Activated CD4-positive, CD25-positive, alpha-beta regulatory T cell treated with anti-CD3 and anti-CD28 coated beads, Interleukin-2, amount 50 U/mL, for 24 hours (primary cell): ENCODE measurements around the gene PTGDS.

Experiments
- ATAC-seq, 2 donors: fragments of 150-1000 bp; cut with Tn5 transposase; one replicate each; pipeline ENCODE4 v1.10.0; 2021; ENCODE audit warnings: mild to moderate bottlenecking in 1 of 2, moderate library complexity in 1 of 2

PTGDS gene

DNA sequence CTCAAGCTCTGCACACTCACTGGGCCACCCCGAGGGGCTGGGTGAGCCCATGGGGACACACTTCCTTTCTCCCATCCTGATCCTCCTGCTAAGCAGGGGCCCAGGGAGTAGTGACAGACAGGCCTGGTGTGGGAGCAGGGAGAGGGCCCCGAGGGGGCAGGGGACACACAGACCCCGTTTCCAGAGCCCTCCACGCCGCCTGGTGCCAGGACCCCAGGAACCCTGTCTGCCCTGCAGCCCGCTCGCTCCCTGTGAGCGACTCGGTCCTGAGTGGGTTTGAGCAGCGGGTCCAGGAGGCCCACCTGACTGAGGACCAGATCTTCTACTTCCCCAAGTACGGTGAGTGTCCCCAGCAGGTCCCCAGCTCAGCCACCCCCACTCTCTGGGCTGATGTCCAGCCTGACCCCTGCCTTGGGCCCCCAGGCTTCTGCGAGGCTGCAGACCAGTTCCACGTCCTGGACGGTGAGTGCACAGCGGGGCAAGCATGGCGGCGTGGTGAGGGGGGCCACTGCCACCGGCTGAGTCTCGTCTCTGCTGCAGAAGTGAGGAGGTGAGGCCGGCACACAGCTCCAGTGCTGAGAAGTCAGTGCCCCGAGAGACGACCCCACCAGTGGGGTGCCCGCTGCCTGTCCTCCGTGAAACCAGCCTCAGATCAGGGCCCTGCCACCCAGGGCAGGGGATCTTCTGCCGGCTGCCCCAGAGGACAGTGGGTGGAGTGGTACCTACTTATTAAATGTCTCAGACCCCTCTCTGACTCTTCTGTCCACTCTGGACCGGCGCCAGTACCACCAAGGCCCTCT is 30.9 kb upstream of the PTGDS start:
- no peak for ATAC-seq

DNA sequence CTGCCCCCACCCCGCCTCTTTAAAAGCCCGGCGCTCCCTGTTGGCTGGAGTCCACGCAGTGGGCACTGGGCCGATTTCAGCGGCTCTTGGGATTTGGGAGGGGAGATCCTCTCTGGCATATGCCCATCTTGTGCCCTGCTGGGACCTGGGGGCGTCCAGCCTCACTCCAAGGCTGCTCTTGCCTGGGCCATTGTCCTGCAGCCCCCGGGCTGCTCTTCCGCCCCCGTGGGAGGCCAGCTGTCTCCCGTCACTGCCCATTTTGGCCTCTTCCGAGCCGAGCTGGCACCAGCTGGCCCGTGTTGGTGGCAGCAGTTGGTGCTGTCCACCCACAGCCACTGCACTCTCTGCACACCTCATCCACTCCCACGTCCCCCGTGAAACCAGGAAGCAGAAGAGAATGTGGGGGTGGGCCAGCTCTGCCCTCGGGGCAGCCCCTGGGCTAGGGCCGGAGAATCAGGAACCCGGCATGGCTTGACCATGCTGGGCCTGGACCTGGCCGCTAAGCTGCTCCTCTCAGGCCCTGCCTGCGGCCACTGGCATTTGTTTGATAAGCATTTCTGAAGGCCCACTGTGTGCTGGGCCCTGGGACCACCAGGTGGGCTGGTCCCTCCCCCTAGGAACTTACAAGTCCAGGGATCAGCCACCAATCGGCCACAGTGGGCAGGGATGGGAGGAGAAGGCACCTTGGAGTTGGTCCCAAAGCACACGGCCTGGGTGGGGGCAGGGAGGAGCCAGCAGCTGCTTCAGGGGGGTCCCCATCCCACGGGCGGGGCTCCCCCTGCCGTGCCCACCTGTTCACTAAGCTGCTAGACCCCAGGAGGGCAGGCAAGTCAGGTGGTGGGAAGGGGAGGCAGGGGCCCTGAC is 30.0 kb upstream of the PTGDS start:
- ATAC-seq, result no peak

DNA sequence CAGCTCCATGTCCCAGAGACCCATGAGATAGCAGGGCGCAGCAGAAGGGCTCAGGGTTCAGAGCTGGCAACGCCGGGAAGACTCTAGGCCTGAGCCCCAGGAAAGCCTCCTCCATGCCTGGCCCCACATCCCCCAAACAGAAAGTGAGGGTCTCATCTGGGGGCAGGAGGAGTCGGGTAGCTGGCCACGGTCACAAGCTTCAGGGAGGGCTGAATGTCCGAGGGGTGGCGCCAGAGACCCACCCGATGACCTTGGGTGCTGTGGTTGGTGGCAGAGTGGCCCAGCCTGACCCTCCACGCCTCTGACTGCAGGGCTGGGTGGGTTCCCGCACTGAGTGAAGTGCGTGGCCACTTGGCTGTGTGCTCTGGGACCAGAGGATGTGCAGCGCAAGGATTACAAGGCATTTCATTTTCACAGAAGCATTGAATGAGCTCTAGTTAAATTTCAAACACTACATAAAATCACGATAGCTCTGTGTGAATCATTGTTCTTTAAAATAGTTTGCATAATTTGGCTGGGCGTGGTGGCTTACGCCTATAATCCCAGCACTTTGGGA is 29.3 kb upstream of the PTGDS start:
- no peak for ATAC-seq

DNA sequence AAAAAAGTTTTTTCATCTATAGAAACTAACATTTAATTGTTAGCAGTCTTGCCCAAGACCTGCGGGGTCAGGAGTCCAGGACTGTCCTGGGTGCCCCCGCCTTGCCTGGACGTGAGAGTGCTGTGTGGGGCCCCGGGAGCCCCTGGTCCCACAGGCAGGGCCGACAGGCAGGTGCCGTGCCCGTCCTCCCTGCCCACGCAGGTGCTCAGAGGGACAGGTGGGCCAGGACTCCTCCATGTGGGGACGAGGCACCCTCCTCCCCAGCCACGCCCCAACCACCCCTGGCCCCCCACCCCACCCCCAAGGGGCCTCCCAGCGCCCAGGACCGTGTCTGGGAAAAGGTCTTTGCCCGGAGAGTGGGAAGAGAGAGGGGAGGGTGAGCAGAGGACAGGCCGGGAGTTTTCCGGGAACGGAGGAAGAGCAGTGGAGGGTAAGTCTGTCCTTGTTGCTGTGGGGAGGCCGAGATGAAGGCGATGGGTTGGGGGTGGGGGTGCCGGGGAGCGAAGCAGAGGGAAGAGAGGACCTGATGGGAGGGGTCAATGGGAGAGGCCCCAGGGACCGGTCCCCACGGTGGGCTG is 28.0 kb upstream of the PTGDS start:
- no peak for ATAC-seq

DNA sequence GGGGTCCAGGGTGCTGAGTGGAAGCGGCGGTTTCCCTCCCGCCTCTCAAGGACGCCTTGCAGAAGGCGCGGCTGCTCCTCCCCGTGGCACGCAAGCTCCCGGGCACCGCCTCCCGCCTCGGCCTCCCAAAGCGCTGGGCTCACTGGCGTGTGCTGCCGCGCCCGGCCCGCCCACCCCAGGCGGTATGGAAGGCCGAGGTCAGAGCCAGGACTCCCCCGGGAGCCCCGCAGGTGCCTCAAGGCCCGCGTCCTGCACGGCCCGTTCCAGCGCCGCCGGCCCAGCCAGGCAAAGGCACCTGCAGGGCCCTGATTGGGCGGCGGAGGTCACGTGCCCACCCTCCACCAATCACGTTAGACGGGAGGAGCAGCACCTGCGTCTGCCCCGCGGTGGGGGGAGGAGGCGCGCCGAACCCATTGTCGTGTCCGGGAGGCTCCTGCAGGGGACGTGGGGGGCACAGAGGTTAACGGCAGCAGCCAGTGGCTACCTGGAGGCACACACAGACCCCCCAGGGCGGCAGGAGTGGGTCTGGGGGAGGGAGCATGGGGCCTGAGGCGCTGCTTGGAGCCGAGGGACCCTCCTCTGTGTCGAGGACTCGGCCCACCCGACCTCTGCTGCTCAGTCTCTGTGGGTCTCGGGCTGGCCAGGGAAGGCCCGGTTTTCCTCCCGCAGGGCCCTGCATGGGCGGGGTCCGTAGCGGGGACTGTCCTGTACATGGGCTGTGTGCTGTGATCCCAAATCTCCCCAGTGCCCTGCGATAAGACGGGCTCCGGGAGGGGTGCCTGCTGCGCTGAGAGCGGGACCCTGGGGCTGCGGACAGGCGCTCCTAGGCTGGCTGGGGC is 27.3 kb upstream of the PTGDS start:
- ATAC-seq, result peak; percentile 97 to 98

DNA sequence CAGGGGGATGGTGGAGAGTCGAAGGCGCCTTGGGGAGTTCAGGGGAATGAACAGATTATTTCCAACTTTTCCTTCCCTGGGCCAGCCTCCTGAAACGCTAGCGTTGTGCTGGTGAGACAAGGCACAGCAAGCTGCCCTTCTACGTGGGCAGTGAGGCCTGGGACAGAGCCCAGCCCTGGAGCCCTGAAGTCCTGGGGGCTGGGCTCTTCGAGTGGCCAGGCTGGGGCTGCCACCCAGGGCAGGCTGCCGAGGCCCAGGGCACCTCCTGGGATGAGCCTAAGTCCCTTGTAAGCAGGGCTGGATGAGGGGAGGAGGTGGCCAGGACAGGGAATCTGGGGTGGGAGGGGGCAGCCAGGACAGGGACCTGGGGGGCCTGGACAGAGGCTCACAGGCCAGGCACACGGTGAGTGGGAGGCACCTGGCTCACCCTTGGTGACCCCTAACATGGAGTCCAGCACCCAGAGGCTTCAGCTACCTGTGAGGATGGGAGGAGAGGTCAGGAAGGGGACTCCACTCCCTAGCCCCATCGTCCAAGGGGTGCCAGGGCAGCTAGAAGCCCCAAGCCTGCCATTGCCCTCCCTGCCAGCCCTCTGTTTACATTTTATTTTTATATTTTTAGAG is 26.5 kb upstream of the PTGDS start:
- no peak for ATAC-seq

DNA sequence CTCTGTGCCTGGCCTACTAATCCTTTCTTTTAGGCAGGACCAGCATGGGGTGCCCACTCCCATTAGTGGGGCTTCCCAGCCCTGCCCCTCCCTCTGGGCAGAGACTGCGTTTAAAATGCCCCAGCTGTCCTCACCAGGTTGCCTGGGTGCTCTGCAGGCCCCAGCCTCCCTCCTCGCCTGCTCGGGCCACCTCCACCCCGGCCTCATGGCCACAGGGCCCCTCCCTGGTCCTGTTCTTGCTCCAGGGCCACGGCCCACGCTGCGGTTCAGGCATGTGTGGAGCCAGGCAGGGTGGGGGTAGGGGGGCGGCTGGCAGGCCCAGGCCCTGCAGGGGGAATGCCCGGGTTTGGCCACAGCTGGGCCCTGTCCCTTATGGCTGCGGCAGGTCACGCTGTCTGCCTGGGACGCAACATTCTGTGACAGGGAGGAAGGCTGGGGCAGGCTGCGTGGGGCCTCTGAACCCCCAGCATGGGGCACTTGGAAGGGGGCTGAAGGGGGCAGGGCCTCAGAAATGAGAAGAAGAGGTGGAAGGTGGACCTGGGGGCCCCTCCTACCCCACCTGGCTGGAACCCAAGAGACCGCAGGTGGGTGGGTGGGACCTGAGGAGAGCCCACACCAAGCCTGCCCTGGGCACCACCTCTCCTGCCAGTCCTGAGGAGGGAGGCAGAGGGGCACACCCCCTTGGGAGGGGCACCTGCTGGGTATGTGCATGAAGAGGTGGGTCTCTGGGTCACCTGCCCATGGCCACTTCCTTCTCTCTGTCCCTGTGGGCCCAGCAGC is 25.6 kb upstream of the PTGDS start, which contains the start of gene LCN12:
LCN12 (plus strand) TSS at position 733 of the 780 bp plus-strand sequence. CDS start 55 bp downstream, outside the sequence.
- ATAC-seq, result no peak

DNA sequence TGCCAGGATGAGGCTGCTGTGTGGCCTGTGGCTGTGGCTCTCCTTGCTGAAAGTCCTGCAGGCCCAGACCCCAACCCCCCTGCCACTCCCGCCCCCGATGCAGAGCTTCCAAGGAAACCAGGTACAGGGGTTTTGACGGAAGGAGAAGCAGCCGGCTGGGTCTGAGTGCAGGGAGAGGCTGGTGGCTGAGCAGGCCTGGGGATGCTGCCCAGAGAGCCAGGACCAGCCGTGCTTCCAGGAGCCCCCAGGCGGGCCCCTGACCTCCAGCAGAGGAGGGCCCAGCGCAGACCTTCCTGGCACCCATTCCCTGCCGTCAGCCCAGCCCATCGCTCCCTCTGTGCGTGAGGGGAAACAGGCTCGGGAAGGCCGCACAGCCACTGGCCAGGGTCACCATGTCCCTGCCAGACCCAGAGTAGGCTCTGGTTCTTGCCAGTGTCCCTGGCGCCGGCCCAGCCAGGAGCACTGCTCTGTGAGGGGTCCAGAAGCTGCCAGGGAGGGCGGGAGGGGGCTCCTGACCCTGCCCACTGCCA is 24.9 kb upstream of the PTGDS start:
- ATAC-seq, result no peak

DNA sequence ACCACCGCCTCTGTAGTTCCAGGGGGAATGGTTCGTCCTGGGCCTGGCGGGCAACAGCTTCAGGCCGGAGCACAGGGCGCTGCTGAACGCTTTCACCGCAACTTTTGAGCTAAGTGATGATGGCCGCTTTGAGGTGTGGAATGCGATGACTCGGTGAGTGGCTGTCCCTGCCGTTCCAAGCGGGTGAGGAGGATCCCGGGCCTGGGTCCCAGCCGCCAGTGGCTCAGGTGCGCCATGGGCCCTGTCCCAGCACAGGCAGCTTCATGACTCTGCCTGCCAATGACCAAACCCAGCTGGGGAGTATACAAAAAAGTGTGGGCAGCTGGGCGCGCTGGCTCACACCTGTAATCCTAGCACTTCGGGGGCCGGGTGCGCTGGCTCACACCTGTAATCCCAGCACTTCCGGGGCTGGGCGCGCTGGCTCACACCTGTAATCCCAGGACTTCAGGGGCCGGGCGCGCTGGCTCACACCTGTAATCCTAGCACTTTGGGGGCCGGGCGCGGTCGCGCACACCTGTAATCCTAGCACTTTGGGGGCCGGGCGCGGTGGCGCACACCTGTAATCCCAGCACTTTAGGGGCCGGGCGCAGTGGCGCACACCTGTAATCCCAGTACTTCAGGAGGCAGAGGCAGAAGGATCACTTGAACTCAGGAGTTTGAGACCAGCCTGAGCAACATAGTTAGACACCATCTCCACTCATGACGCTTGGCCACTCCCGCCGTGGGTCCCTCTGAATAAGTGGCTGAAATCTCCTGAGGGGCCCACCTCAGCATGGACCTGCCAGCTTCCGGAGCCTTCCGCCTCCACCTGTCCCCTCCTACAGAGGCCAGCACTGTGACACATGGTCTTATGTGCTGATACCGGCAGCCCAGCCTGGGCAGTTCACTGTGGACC is 24.2 kb upstream of the PTGDS start:
- ATAC-seq, result no peak

DNA sequence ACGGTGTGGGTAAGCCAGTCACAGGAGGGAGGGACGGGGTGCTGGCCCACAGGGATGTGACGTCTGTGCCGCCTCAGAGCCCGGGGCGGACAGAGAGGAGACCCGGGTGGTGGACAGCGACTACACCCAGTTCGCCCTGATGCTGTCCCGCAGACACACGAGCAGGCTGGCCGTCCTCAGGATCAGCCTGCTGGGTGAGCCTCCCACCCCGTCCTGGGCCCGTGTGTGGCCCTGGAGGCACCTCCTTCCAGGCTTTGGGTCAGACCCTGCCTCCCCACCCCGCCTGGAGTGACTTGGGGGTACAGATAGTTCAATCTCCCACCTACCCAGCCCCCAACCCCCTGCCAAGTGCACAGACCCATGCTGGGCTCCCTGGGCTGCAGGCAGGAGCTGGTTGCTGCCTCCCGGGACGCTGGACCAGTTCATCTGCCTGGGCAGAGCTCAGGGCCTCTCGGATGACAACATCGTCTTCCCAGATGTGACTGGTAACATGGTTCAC is 23.5 kb upstream of the PTGDS start:
- ATAC-seq, result no peak

DNA sequence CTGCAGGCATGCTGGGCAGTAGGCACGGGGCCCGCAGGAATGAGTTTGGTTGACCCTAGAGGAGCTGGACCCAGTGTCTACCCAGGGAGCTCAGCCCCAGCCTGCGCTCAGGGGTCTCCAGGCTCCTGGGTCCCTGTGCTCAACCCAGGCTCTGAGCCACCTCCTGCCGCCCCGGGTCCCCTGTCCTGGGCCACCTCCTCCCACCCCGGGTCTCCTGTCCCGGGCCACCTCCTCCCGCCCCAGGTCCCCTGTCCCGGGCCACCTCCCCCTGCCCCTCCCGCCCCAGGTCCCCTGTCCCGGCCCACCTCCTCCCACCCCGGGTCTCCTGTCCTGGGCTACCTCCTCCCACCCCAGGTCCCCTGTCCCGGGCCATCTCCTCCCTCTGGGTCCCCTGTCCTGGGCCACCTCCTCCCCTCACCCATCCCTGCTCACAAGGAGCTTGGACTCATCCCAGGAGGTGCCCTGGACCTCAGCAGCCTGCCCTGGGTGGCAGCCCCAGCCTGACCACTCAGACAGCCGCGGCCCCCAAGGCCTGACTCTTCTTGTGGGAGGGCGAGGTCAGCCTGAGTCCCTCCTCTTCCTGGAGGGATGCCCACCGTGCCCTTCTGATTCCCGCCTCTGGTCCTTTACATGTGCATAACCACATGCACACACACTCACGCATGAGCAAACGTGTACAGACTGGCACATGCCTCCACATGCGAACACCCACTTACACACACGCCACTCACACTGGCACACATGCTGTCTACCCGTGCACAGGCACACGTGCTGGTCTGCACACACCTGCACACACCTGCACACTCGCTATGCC is 22.8 kb upstream of the PTGDS start:
- no peak for ATAC-seq

DNA sequence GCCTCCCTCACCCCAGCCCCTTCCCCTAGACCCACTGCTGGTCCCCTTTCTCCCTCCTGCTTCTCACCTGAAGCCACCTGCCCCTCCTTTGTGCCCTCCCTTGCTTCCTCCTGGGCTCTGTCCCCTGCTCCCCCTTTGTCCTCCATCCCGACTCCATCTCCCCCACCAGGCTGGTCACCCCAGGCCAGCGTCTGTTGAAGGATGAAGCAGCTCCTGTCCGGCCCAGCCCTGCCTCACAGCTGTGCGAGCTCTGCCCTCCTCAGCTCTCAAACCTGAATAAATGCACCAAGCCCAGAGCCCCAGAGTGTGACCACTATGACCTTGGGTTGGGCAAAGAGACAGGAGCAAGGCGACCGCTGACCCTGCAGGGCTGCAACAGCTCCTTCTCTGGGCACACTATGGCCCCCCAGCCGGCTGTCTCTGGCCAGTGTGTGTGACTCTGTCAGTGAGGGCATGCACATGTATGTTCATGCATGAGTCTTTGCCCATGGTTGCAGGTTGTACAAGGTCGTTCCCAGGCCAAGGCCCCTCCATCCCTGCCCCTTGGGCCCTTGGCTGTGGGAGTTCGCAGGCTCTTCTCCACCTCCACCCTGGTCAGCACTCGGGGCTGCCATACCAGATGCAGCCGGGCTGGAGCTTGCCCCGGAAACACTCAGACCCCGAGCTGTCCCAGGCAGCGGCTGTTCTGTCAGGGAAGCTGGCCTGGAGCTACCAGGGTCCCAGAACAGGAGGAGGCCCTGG is 21.9 kb upstream of the PTGDS start:
- ATAC-seq, result no peak

DNA sequence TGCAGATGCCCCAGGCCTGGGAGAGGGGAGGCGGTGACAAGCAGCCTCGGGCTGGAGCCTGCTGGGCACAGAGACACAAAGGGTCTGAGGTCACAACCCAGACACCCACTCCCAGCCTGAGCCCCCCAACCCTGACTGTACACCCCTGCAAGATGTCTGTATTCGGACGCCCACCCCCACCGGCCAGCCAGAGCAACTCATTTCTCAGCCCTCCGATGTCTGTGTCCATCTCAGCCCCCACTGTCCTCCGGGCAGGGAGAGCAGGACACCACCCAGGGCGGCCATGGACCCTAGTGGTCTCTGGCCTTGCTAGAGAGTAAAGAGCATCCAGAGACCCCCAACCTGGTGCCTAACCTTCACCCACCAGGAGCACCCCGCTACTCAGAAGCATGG is 21.4 kb upstream of the PTGDS start:
- no peak for ATAC-seq

DNA sequence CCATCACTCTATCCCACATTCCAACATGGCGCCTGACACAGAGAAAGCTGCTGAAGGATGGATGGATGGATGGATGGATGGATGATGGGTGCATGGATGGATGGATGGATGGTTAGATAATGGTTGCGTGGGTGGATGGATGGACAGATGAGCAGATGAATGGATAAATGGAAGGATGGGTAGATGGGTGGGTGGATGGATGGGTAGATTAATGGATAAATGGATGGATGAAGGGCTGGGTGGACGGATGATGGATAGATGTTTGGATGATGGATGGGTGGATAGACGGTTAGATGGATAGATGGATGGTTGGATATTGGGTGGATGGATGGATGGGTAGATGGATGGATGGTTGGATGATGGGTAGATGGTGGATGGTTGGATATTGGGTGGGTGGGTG is 20.7 kb upstream of the PTGDS start:
- ATAC-seq, result no peak

DNA sequence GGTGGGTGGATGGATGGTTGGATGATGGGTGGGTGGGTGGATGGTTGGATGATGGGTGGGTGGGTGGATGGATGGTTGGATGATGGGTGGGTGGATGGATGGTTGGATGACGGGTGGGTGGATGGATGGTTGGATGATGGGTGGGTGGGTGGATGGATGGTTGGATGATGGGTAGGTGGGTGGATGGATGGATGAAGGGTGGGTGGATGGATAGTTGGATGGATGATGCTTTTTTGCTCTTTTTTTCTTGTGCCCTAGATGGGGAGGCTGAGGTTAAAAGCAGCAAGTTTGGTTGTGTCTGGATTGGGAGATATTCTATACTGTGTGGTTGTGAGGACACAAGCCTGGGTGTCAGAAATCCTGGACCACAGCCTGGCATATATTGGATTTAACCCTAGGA is 19.8 kb upstream of the PTGDS start:
- no peak for ATAC-seq

DNA sequence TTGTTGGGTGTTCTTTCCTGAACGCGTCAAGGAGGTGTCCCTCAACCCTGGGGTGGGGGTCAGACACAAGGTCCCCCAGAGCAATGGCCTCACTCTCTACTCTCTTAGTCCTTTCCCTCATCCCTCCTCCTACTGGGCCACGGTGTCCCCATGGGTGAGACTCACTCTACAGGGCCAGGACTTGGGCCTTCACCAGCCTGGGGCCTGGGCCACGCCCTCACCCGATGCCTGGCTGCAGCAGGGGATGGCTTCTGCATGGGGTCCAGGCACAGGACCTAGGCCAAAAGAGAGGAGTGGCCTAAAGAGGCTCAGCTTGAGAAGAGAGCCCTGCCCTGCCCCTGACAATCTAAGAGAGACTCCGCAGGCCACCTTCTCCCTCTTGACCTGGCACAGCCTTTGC is 19.4 kb upstream of the PTGDS start:
- no peak for ATAC-seq

DNA sequence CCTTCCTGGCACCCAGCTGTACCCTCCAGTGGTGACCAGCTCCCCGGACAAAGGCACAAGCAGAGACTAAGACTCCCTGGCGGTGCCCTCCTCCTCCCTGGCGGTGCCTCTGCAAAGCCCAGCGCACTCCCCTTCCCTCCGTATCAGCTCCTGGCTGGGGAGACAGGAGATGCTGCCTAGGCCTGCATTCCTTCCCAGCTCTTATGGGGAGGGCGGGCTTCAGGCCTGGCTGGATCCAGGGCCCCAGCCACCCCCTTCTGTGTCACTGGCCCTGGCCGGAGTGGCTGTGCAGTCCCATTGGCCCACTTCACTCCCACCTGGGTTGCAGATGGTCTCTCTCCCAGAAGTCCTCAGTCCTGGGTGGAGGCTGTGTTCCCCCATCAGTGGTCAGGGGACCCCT is 18.8 kb upstream of the PTGDS start:
- no peak for ATAC-seq
